ENCODE measurements around the gene PHLPP1. TPM values are rescaled to one million over a fixed set of nuclear protein-coding genes. Genes with fewer than 3 reads are reported as not detected.

PHLPP1 gene
- total and polyA plus RNA-seq, 9 of the 15 experiments (the other 6 are each of a cell fraction or from before 2014, with no cell fraction given), result 0.56 to 9.0 (median 4.5) TPM

DNA sequence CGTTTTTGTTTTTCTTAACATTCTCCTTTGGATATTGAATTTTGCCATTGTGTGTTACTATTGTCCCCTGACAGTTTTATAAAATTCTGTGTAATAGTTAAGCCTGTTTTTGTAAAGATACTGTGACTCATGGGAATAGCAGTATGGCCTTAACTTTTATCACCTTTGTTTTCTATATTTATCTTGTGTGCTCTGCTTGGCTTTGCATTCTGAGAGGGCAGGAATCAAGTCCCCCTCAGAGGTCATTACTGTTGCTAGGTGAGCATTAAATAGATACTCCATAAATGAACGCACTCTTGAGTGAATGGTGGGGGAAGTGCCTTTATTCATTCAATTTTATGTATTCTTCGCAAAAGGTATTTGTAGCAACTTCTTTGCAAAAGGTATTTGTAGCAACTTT, 160.0 kb downstream of the PHLPP1 start (continued):
- TF ChIP-seq, protein P1, sequence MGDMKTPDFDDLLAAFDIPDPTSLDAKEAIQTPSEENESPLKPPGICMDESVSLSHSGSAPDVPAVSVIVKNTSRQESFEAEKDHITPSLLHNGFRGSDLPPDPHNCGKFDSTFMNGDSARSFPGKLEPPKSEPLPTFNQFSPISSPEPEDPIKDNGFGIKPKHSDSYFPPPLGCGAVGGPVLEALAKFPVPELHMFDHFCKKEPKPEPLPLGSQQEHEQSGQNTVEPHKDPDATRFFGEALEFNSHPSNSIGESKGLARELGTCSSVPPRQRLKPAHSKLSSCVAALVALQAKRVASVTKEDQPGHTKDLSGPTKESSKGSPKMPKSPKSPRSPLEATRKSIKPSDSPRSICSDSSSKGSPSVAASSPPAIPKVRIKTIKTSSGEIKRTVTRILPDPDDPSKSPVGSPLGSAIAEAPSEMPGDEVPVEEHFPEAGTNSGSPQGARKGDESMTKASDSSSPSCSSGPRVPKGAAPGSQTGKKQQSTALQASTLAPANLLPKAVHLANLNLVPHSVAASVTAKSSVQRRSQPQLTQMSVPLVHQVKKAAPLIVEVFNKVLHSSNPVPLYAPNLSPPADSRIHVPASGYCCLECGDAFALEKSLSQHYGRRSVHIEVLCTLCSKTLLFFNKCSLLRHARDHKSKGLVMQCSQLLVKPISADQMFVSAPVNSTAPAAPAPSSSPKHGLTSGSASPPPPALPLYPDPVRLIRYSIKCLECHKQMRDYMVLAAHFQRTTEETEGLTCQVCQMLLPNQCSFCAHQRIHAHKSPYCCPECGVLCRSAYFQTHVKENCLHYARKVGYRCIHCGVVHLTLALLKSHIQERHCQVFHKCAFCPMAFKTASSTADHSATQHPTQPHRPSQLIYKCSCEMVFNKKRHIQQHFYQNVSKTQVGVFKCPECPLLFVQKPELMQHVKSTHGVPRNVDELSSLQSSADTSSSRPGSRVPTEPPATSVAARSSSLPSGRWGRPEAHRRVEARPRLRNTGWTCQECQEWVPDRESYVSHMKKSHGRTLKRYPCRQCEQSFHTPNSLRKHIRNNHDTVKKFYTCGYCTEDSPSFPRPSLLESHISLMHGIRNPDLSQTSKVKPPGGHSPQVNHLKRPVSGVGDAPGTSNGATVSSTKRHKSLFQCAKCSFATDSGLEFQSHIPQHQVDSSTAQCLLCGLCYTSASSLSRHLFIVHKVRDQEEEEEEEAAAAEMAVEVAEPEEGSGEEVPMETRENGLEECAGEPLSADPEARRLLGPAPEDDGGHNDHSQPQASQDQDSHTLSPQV (IDR thresholded peaks at IDR 0.05), result no peak
- no peak for TF ChIP-seq ZNF740 (CRISPR knock-in tag; IDR thresholded peaks at IDR 0.05)
- TF ChIP-seq ZNF740 (tag; IDR thresholded peaks at IDR 0.05), result no peak
- TF ChIP-seq CREBBP (IDR thresholded peaks at IDR 0.05; ENCODE audit: low read depth, low read length), result no peak
- no peak for TF ChIP-seq PTRF (tag; IDR thresholded peaks at IDR 0.05)
- TF ChIP-seq GATA2 (CRISPR knock-in tag; IDR thresholded peaks at IDR 0.05), result no peak
- no peak for TF ChIP-seq SMARCA4 (IDR thresholded peaks at IDR 0.05)
- no peak for TF ChIP-seq DLX4 (CRISPR knock-in tag; IDR thresholded peaks at IDR 0.05)
